Measurements from ENCODE around the gene FRAS1. TPM values are rescaled to one million over a fixed set of nuclear protein-coding genes. Genes with fewer than 3 reads are reported as not detected.

Gene FRAS1
- total RNA-seq, 2 donors from 2014 or later: 2.0 to 7.1 TPM

- ATAC-seq (ENCODE audit: insufficient number of reproducible peaks, low FRiP score, low read depth) (no peak), DNase-seq (ENCODE audit: low spot score) (no peak)
- Histone ChIP-seq H3K4me3 (no peak overlapping the region), H3K9me3 (no peaks in the 10 kb centered on the region), H3K27me3 (replicated peaks; ENCODE audit: insufficient read depth) (no peaks in the 10 kb centered on the region), H3K36me3 (no peaks in the 10 kb centered on the region), H3K27ac (no peak overlapping the region), H3K4me1 (ENCODE audit: control insufficient read depth in 1 of 2, low read depth in 2 of 2) (no peaks in the 10 kb centered on the region)
- no peak for TF ChIP-seq CTCF (IDR thresholded peaks at IDR 0.05)
Measured at GRCh38 chr4:78310740-78311115, 253.6 kb downstream of the FRAS1 start.

- Histone ChIP-seq H3K4me3 (no peak overlapping the region), H3K27me3 (replicated peaks; ENCODE audit: insufficient read depth) (no peaks in the 10 kb centered on the region), H3K9me3 (no peaks in the 10 kb centered on the region), H3K27ac (no peak overlapping the region), H3K4me1 (ENCODE audit: control insufficient read depth in 1 of 2, low read depth in 2 of 2) (no peaks in the 10 kb centered on the region), H3K36me3 (no peaks in the 10 kb centered on the region)
- DNase-seq (ENCODE audit: low spot score) (no peak), ATAC-seq (ENCODE audit: insufficient number of reproducible peaks, low FRiP score, low read depth) (no peak)
- TF ChIP-seq CTCF (IDR thresholded peaks at IDR 0.05): no peak
Measured at GRCh38 chr4:78311306-78311705, 254.2 kb downstream of the FRAS1 start.

- ATAC-seq (ENCODE audit: insufficient number of reproducible peaks, low FRiP score, low read depth) (no peak), DNase-seq (ENCODE audit: low spot score) (no peak)
- no peaks in the 10 kb centered on the region for H3K4me1 ChIP-seq (ENCODE audit: control insufficient read depth in 1 of 2, low read depth in 2 of 2)
- no peaks in the 10 kb centered on the region for H3K36me3 ChIP-seq
- no peak overlapping the region for H3K4me3 ChIP-seq
- no peak for TF ChIP-seq CTCF (IDR thresholded peaks at IDR 0.05)
- H3K27me3 ChIP-seq (replicated peaks; ENCODE audit: insufficient read depth): no peaks in the 10 kb centered on the region
- no peaks in the 10 kb centered on the region for H3K9me3 ChIP-seq
- no peak overlapping the region for H3K27ac ChIP-seq
Measured at GRCh38 chr4:78312989-78313753, 256.0 kb downstream of the FRAS1 start.

- Histone ChIP-seq H3K27me3 (replicated peaks; ENCODE audit: insufficient read depth) (no peaks in the 10 kb centered on the region), H3K27ac (no peak overlapping the region), H3K4me1 (ENCODE audit: control insufficient read depth in 1 of 2, low read depth in 2 of 2) (no peaks in the 10 kb centered on the region), H3K36me3 (no peaks in the 10 kb centered on the region), H3K9me3 (no peaks in the 10 kb centered on the region), H3K4me3 (no peak overlapping the region)
- TF ChIP-seq CTCF (IDR thresholded peaks at IDR 0.05): no peak
- DNase-seq (ENCODE audit: low spot score) (no peak), ATAC-seq (ENCODE audit: insufficient number of reproducible peaks, low FRiP score, low read depth) (no peak)
Measured at GRCh38 chr4:78313754-78314120, 256.6 kb downstream of the FRAS1 start.

- TF ChIP-seq CTCF (IDR thresholded peaks at IDR 0.05): no peak
Measured at GRCh38 chr4:78318126-78318525, 261.0 kb downstream of the FRAS1 start.

More at GRCh38 chr4:78318126-78318525, 261.0 kb downstream of the FRAS1 start:
- DNase-seq (ENCODE audit: low spot score): no peak
- no peak for ATAC-seq (ENCODE audit: insufficient number of reproducible peaks, low FRiP score, low read depth)
- no peak overlapping the region for H3K27ac ChIP-seq
- H3K4me1 ChIP-seq (ENCODE audit: control insufficient read depth in 1 of 2, low read depth in 2 of 2): no peaks in the 10 kb centered on the region
- H3K4me3 ChIP-seq: no peak overlapping the region
- H3K36me3 ChIP-seq: no peaks in the 10 kb centered on the region
- no peaks in the 10 kb centered on the region for H3K9me3 ChIP-seq
- H3K27me3 ChIP-seq (replicated peaks; ENCODE audit: insufficient read depth): no peaks in the 10 kb centered on the region

Data from thoracic aorta (tissue), 2 donors.